Activated T-cell treated with anti-CD3 and anti-CD28 coated beads, Interleukin-2, amount 50 U/mL, for 72 hours (primary cell): Measurements from ENCODE around the gene GAB3. TPM values are rescaled to one million over a fixed set of nuclear protein-coding genes. Genes with fewer than 3 reads are reported as not detected.

ENCODE experiments used
- ATAC-seq, 2 donors: fragments of 150-1000 bp; cut with Tn5 transposase; replicated peaks in 1 of 2; 2 replicates each; pipeline ENCODE4 v1.10.0; 2021; ENCODE audit warnings: moderate library complexity in 2 of 2, mild to moderate bottlenecking in 1 of 2
- DNase-seq, 2 donors: peaks; one replicate each; pipeline ENCODE4 v3.0.0; 2021 to 2022; ENCODE audit warnings: mixed read lengths in 1 of 2
- H3K27ac Mint-ChIP-seq: one replicate; pipeline ENCODE4 v1.8.0; 2022; ENCODE audit warnings: mild to moderate bottlenecking, moderate library complexity, mixed read lengths
- H3K27me3 Mint-ChIP-seq: one replicate; pipeline ENCODE4 v1.8.0; 2022; ENCODE audit warnings: low read depth, mixed read lengths
- H3K36me3 Mint-ChIP-seq, 2 donors: one replicate each; pipeline ENCODE4 v1.8.0; 2022; ENCODE audit warnings: mixed read lengths in 2 of 2, mild to moderate bottlenecking in 1 of 2; ENCODE audit not compliant: insufficient read depth in 2 of 2
- H3K4me1 Mint-ChIP-seq: one replicate; pipeline ENCODE4 v1.8.0; 2022; ENCODE audit warnings: low read depth, mixed read lengths
- H3K4me3 Mint-ChIP-seq, 2 donors: one replicate each; pipeline ENCODE4 v1.8.0; 2022; ENCODE audit warnings: mild to moderate bottlenecking in 2 of 2, mixed read lengths in 2 of 2, moderate library complexity in 2 of 2
- H3K9me3 Mint-ChIP-seq, 2 donors: one replicate each; pipeline ENCODE4 v1.8.0; 2022; ENCODE audit warnings: mixed read lengths in 2 of 2
- total RNA-seq, 2 donors: library from RNA; stranded (reverse); gene quantifications; one replicate each; pipeline ENCODE4 v1.2.3, GENCODE V29; 2022

The GAB3 gene
- total RNA-seq, 2 donors from 2014 or later, result 6.2 to 8.4 TPM

- Mint-ChIP-seq H3K4me3 (peak overlapping the region; percentile 24 to 78), H3K27ac (peak overlapping the region; percentile 92), H3K9me3 (no peaks in the 10 kb centered on the region), H3K36me3 (peaks cover 0 to 5% of the 10 kb centered on the region in 2 donors), H3K27me3 (peaks cover 39% of the 10 kb centered on the region), H3K4me1 (peaks cover 53% of the 10 kb centered on the region)
- ATAC-seq, result peak; percentile 51 to 52
- peak in 1 of 2 donors; percentile 33 for DNase-seq
Observed at GRCh38 chrX:154738011-154738738, 12.7 kb downstream of the GAB3 start.

GRCh38 chrX:154737136-154737535, 13.7 kb downstream of the GAB3 start:
- Mint-ChIP-seq H3K27me3 (peaks cover 36% of the 10 kb centered on the region), H3K27ac (peak overlapping the region; percentile 96), H3K9me3 (no peaks in the 10 kb centered on the region), H3K4me1 (peaks cover 63% of the 10 kb centered on the region), H3K4me3 (peak overlapping the region; percentile 24 to 79), H3K36me3 (peaks cover 0 to 5% of the 10 kb centered on the region in 2 donors)
- ATAC-seq (no peak), DNase-seq (no peak)

GRCh38 chrX:154735695-154736393, 15.0 kb downstream of the GAB3 start:
- no peaks in the 10 kb centered on the region for H3K9me3 Mint-ChIP-seq
- H3K4me1 Mint-ChIP-seq, result peaks cover 74% of the 10 kb centered on the region
- peaks cover 36% of the 10 kb centered on the region for H3K27me3 Mint-ChIP-seq
- H3K27ac Mint-ChIP-seq, result peak overlapping the region; percentile 96
- no peak for DNase-seq
- no peak for ATAC-seq
- H3K4me3 Mint-ChIP-seq, result peak overlapping the region; percentile 36 to 74
- H3K36me3 Mint-ChIP-seq, result peaks cover 0 to 5% of the 10 kb centered on the region in 2 donors

- DNase-seq, result peak in 1 of 2 donors; percentile 14
- H3K4me3 Mint-ChIP-seq, result peak overlapping the region; percentile 73 to 74
Observed at GRCh38 chrX:154734061-154734781, 16.7 kb downstream of the GAB3 start.

GRCh38 chrX:154733066-154733425, 17.8 kb downstream of the GAB3 start:
- peaks cover 85% of the 10 kb centered on the region for H3K4me1 Mint-ChIP-seq
- peak overlapping the region; percentile 73 to 74 for H3K4me3 Mint-ChIP-seq
- ATAC-seq (peak; percentile 51 to 64), DNase-seq (no peak)
- H3K27me3 Mint-ChIP-seq, result peaks cover 36% of the 10 kb centered on the region
- H3K27ac Mint-ChIP-seq, result peak overlapping the region; percentile 96
- peaks cover 0 to 5% of the 10 kb centered on the region in 2 donors for H3K36me3 Mint-ChIP-seq
- no peaks in the 10 kb centered on the region for H3K9me3 Mint-ChIP-seq

More at GRCh38 chrX:154734061-154734781, 16.7 kb downstream of the GAB3 start:
- Mint-ChIP-seq H3K27me3 (peaks cover 36% of the 10 kb centered on the region), H3K9me3 (no peaks in the 10 kb centered on the region), H3K27ac (peak overlapping the region; percentile 96), H3K36me3 (peaks cover 0 to 5% of the 10 kb centered on the region in 2 donors), H3K4me1 (peaks cover 82% of the 10 kb centered on the region)
- ATAC-seq, result peak; percentile 42 to 50

GRCh38 chrX:154732421-154733065, 18.3 kb downstream of the GAB3 start:
- ATAC-seq, result peak; percentile 33 to 38
- H3K9me3 Mint-ChIP-seq, result no peaks in the 10 kb centered on the region
- DNase-seq, result peak in 1 of 2 donors; percentile 31

GRCh38 chrX:154731881-154732280, 19.0 kb downstream of the GAB3 start:
- H3K4me1 Mint-ChIP-seq, result peaks cover 81% of the 10 kb centered on the region
- no peaks in the 10 kb centered on the region for H3K9me3 Mint-ChIP-seq
- H3K4me3 Mint-ChIP-seq, result peak overlapping the region; percentile 3 to 77
- H3K36me3 Mint-ChIP-seq, result peaks cover 0 to 3% of the 10 kb centered on the region in 2 donors
- ATAC-seq (peak in 1 of 2 donors; percentile 20), DNase-seq (no peak)
- peak overlapping the region; percentile 96 for H3K27ac Mint-ChIP-seq
- H3K27me3 Mint-ChIP-seq, result peaks cover 31% of the 10 kb centered on the region

More at GRCh38 chrX:154732421-154733065, 18.3 kb downstream of the GAB3 start:
- H3K36me3 Mint-ChIP-seq, result peaks cover 0 to 5% of the 10 kb centered on the region in 2 donors
- H3K27ac Mint-ChIP-seq, result peak overlapping the region; percentile 96
- H3K27me3 Mint-ChIP-seq, result peaks cover 33% of the 10 kb centered on the region
- peak overlapping the region; percentile 73 to 74 for H3K4me3 Mint-ChIP-seq
- peaks cover 83% of the 10 kb centered on the region for H3K4me1 Mint-ChIP-seq

GRCh38 chrX:154731184-154731583, 19.7 kb downstream of the GAB3 start:
- peaks cover 33% of the 10 kb centered on the region for H3K27me3 Mint-ChIP-seq
- peak overlapping the region in 1 of 2 donors; percentile 77 for H3K4me3 Mint-ChIP-seq
- no peak for DNase-seq
- peaks cover 84% of the 10 kb centered on the region for H3K4me1 Mint-ChIP-seq
- H3K36me3 Mint-ChIP-seq, result peaks cover 0 to 2% of the 10 kb centered on the region in 2 donors
- peak overlapping the region; percentile 96 for H3K27ac Mint-ChIP-seq
- H3K9me3 Mint-ChIP-seq, result no peaks in the 10 kb centered on the region
- ATAC-seq, result no peak

GRCh38 chrX:154730253-154730891, 20.5 kb downstream of the GAB3 start:
- H3K4me1 Mint-ChIP-seq, result peaks cover 84% of the 10 kb centered on the region
- peaks cover 30% of the 10 kb centered on the region for H3K27me3 Mint-ChIP-seq
- peak overlapping the region in 1 of 2 donors; percentile 77 for H3K4me3 Mint-ChIP-seq
- H3K9me3 Mint-ChIP-seq, result no peaks in the 10 kb centered on the region
- DNase-seq, result no peak
- H3K36me3 Mint-ChIP-seq, result peaks cover 0 to 2% of the 10 kb centered on the region in 2 donors
- ATAC-seq, result no peak
- H3K27ac Mint-ChIP-seq, result peak overlapping the region; percentile 29

- no peak overlapping the region for H3K27ac Mint-ChIP-seq
- peaks cover 0 to 2% of the 10 kb centered on the region in 2 donors for H3K36me3 Mint-ChIP-seq
- H3K9me3 Mint-ChIP-seq, result no peaks in the 10 kb centered on the region
- peaks cover 84% of the 10 kb centered on the region for H3K4me1 Mint-ChIP-seq
- ATAC-seq (no peak), DNase-seq (no peak)
- no peak overlapping the region for H3K4me3 Mint-ChIP-seq
- peaks cover 21% of the 10 kb centered on the region for H3K27me3 Mint-ChIP-seq
Observed at GRCh38 chrX:154729439-154729838, 21.4 kb downstream of the GAB3 start.

GRCh38 chrX:154728431-154729190, 22.3 kb downstream of the GAB3 start:
- H3K4me1 Mint-ChIP-seq, result peaks cover 83% of the 10 kb centered on the region
- peak overlapping the region in 1 of 2 donors; percentile 14 for H3K4me3 Mint-ChIP-seq
- DNase-seq (peak in 1 of 2 donors; percentile 18), ATAC-seq (peak; percentile 66 to 78)
- peak overlapping the region; percentile 78 for H3K27ac Mint-ChIP-seq
- peaks cover 0 to 2% of the 10 kb centered on the region in 2 donors for H3K36me3 Mint-ChIP-seq
- peaks cover 18% of the 10 kb centered on the region for H3K27me3 Mint-ChIP-seq
- no peaks in the 10 kb centered on the region for H3K9me3 Mint-ChIP-seq
